Skin epidermis (tissue), 12 donors: ENCODE measurements around the gene ATP4B.
A peak's percentile ranks its signal among the peaks of the same experiment; 100 is the strongest.

Source experiments
- H3K27ac ChIP-seq, 21 experiments: fragments of 200-600 bp; sonication (generic) in 11 of 21; one replicate each; pipeline ENCODE4 v1.5.0; 2020; ENCODE audit warnings: mild to moderate bottlenecking in 3 of 21, inconsistent platforms in 2 of 21, moderate library complexity in 2 of 21
- H3K4me3 ChIP-seq, 7 experiments: fragments of 200-600 bp; sonication (generic) in 2 of 7; one replicate each; pipeline ENCODE4 v1.5.0; 2020; ENCODE audit warnings: inconsistent platforms in 2 of 7, mild to moderate bottlenecking in 2 of 7, moderate library complexity in 1 of 7

Gene ATP4B

GRCh38 chr13:113657851-113658741, at the start of gene ATP4B:
TSS of gene ATP4B (minus strand) at chr13:113658198. CDS start at chr13:113658144, 54 bp downstream.
- Histone ChIP-seq H3K4me3 (no peak within 1 kb of the TSS), H3K27ac (no peak within 1 kb of the TSS)

GRCh38 chr13:113672002-113672651, 14.1 kb upstream of the ATP4B start:
- no peak overlapping the region for H3K4me3 ChIP-seq
- no peak overlapping the region for H3K27ac ChIP-seq

- H3K4me3 ChIP-seq: no peak overlapping the region
- H3K27ac ChIP-seq: no peak overlapping the region
Measured at GRCh38 chr13:113671066-113672001, 13.3 kb upstream of the ATP4B start.

GRCh38 chr13:113670541-113670940, 12.5 kb upstream of the ATP4B start:
- Histone ChIP-seq H3K27ac (no peak overlapping the region), H3K4me3 (no peak overlapping the region)

- H3K27ac ChIP-seq: no peak overlapping the region
- no peak overlapping the region for H3K4me3 ChIP-seq
Measured at GRCh38 chr13:113669755-113670341, 11.8 kb upstream of the ATP4B start.

GRCh38 chr13:113669231-113669754, 11.3 kb upstream of the ATP4B start:
- Histone ChIP-seq H3K4me3 (no peak overlapping the region), H3K27ac (no peak overlapping the region)

- no peak overlapping the region for H3K27ac ChIP-seq
- H3K4me3 ChIP-seq: no peak overlapping the region
Measured at GRCh38 chr13:113668491-113668971, 10.5 kb upstream of the ATP4B start.

- no peak overlapping the region for H3K4me3 ChIP-seq
- H3K27ac ChIP-seq: no peak overlapping the region
Measured at GRCh38 chr13:113667771-113668490, 9.9 kb upstream of the ATP4B start.

- H3K4me3 ChIP-seq: no peak within 1 kb of the TSS
Measured at GRCh38 chr13:113666951-113667701, 9.1 kb upstream of the ATP4B start, which contains the start of gene GRK1. TSS of gene GRK1 (plus strand) at chr13:113667219. CDS start at chr13:113667387, 168 bp downstream.

GRCh38 chr13:113666329-113666670, 8.3 kb upstream of the ATP4B start:
- Histone ChIP-seq H3K4me3 (no peak overlapping the region), H3K27ac (no peak overlapping the region)

More at GRCh38 chr13:113666951-113667701, 9.1 kb upstream of the ATP4B start, which contains the start of gene GRK1:
- no peak within 1 kb of the TSS for H3K27ac ChIP-seq

GRCh38 chr13:113665597-113666328, 7.8 kb upstream of the ATP4B start:
- no peak overlapping the region for H3K27ac ChIP-seq
- H3K4me3 ChIP-seq: no peak overlapping the region

- H3K4me3 ChIP-seq: peak overlapping the region in 1 of 7 experiments; percentile 3
- no peak overlapping the region for H3K27ac ChIP-seq
Measured at GRCh38 chr13:113664751-113665596, 7.0 kb upstream of the ATP4B start.

GRCh38 chr13:113663934-113664333, 5.9 kb upstream of the ATP4B start:
- Histone ChIP-seq H3K4me3 (no peak overlapping the region), H3K27ac (no peak overlapping the region)

GRCh38 chr13:113661509-113661908, 3.5 kb upstream of the ATP4B start:
- Histone ChIP-seq H3K27ac (no peak overlapping the region), H3K4me3 (no peak overlapping the region)

- H3K27ac ChIP-seq: no peak overlapping the region
- no peak overlapping the region for H3K4me3 ChIP-seq
Measured at GRCh38 chr13:113660066-113660465, 2.1 kb upstream of the ATP4B start.

GRCh38 chr13:113659337-113659736, 1.3 kb upstream of the ATP4B start:
- Histone ChIP-seq H3K4me3 (no peak overlapping the region), H3K27ac (no peak overlapping the region)
